Spleen (tissue), 7 donors: ENCODE results near the gene PPP1R2C.

Experiments
- CTCF ChIP-seq, 11 experiments: fragments of 200-600 bp in 7 of 11; fragments of 450-650 bp in 4 of 11; sonication (generic) in 4 of 11; IDR thresholded peaks in 8 of 11; conservative IDR thresholded peaks in 3 of 11; 1 replicate in 7 of 11; 2 replicates in 4 of 11; pipeline versions ENCODE4 v1.4.0 to v1.8.0; 2016 to 2021; ENCODE audit warnings: antibody characterized with exemption in 11 of 11, inconsistent platforms in 4 of 11, mild to moderate bottlenecking in 1 of 11
- POLR2A ChIP-seq, 3 donors: fragments of 450-650 bp; IDR thresholded peaks; one replicate each; pipeline ENCODE4 v1.5.1; 2017; ENCODE audit warnings: antibody characterized with exemption in 3 of 3, mild to moderate bottlenecking in 1 of 3
- donor health status: DM: no; HTN: no; CAD: no; lungs with moderate emphysema.
- donor health status: DM: no; HTN: no; CAD: no.
- donor health status: DM: no; HTN: no; CAD: no.

DNA sequence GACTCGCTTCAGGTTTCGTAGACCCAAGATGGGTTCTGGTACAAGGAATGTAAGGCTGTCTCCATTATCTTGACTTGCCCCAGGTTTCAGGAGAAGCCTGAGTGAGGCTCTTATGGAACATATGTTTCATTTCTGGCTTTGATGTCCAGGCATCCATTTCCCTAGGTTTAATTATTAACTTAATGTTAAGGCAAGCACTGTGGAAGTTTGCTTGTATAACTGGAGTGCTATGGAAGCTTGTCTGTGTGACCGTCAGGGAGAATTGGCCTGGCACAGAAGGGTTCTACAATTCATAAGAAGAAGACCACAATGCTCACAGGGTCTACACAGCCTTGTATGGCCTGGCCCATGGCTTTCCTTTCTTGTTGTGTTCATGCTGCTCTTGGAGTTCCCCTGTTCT is 47.2 kb upstream of the PPP1R2C start:
- TF ChIP-seq CTCF (IDR thresholded peaks at IDR 0.05 in 8 of 11, conservative IDR thresholded peaks at IDR 0.05 in 3 of 11) (no peak), POLR2A (IDR thresholded peaks at IDR 0.05) (no peak)
